GM21360 (cell line): ENCODE results near the gene GAPDH.
"Not testable (repeated sequence)": the region's sequence is repeated elsewhere in the genome, so short reads cannot be mapped to it uniquely, and the experiment has no call there.

Experiments used
- ATAC-seq: cut with Tn5 transposase; IDR thresholded peaks from one replicate; pipeline ENCODE4 v1.9.1; 2021; ENCODE audit warnings: mild to moderate bottlenecking, moderate library complexity; ENCODE audit not compliant: unreplicated experiment

GAPDH gene

GRCh38 chr12:6533923-6534694 is at the start of gene GAPDH:
Gene GAPDH, plus strand, starts transcription at chr12:6534517. Its CDS starts 316 bp downstream, at chr12:6534833.
- ATAC-seq = peak; percentile 44

GRCh38 chr12:6488240-6488639 is 46.1 kb upstream of the GAPDH start:
- ATAC-seq = no peak

DNA sequence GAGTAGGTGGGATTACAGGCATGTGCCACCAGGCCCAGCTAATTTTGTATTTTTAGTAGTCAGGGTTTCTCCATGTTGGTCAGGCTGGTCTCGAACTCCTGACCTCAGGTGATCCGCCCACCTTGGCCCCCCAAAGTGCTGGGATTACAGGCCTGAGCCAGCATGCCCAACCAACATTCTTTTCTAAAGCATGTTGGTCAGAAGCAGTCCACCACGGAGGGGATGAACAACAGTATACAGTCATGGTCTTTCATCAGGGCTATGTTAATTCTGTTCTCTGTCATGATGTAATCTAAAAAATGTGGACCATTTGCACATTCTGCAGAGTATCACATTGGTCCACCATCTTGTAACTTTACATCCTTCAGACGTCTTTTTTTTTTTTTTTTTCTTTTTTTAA is 44.9 kb upstream of the GAPDH start:
- ATAC-seq = no peak

DNA sequence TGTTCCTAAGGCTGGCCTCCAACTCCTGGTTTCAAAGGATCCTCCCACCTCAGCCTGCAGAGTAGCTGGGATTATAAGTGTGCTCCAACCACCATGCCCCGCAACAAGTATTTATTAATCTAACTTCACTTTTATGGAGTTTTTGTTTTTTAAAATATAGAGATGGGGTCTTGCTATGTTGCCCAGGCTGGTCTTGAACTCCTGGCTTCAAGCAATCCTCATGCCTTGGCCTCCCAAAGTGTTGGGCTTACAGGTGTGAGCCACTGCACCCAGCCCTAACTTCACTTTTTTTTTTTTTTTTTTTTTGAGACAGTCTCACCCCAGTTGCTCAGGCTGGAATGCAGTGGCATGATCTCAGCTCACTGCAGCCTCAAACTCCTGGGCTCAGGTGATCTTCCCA is 43.6 kb upstream of the GAPDH start:
- not testable (repeated sequence) for ATAC-seq

DNA sequence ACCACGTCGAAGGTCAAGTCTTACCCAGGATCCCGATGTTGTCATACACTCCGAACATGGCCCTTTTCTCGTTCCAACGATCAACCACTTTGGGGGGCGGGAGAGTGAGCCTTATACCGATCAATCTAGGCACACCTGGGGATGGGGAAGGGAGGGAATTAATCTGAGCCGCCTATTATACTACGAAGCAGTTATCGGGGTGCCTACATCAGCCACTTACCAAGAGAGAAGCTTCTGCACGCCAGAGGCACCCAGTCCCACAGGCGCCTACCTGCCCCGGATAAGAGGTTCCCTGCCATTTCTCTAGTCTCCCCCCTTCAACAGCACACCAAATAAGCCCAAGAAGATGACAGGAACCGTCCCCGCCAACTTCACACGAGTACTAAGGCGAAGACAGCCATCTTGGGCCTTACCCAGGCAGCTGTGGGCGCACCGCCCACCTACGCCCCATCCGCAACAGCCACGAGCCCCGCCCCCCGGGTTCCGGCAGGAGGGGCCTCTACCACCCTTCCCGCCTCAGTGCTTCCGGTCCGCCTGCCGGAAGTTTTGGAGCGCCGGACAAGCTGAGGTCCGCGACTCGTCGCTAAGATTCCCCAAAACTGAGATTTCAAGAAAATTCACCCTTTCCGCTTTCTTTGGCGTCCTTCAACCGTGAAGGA is 41.4 kb upstream of the GAPDH start, which contains the start of gene MRPL51:
Gene MRPL51 (minus strand): TSS at position 425 of the 659 bp plus-strand sequence. CDS start 126 bp downstream, at position 299.
- ATAC-seq = peak; percentile 58

DNA sequence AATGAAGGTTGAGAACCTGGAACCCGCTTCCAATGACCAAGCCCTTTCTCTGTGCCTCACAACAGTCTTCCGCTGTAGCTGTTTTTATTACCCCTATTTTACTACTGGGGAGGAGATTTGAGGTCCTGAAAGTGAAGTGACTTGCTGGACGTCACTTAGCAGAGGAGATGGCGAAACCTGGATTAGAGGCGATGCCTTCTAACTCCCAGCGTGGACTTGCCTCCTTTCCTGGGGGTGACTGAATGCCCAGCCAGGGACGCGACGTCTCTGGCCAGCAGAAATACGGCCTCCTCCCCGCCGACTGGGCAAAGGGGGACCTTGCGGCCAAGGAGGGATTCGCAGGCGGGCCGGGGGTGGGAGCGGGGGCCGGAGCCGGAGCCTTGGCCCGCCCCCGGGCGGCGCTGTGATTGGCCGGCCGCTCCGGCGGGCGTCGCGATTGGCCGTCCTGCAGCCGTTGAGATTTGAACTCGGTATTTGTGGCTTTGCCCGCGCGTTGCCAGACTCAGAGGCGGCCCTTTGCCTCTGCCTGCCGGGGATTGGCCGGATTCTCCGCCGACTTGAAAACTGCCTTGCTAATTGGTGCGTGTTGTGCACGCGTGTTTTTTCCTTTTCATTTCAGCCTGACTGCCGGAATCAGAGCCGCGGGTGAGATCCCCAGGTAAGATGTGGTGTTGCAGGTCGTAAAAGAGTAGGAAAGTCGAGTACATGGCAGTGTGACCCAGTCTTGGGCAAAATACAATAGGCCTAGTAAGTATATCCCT is 40.6 kb upstream of the GAPDH start, which contains the start of gene NCAPD2:
Gene NCAPD2 (plus strand): TSS at position 606 of the 761 bp plus-strand sequence. CDS start 997 bp downstream, outside the sequence.
- peak; percentile 80 for ATAC-seq

GRCh38 chr12:6494258-6494743 is 40.0 kb upstream of the GAPDH start:
- peak; percentile 18 for ATAC-seq

DNA sequence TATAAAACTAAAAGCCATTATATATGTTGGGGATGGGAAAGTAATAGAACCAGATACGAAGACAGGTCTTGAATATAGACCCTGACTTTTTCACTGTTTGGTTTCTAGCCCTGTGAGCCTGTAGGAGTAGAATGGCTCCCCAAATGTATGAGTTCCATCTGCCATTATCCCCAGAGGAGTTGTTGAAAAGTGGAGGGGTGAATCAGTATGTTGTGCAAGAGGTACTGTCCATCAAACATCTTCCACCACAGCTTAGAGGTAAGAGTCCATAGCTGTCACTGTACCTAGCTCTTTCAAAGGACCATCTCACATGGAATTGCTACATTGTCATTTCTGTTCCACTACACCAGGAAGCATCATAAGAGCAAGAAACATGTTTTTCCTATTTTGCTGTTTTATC is 39.3 kb upstream of the GAPDH start:
- no peak for ATAC-seq

- not testable (repeated sequence) for ATAC-seq
Measured at GRCh38 chr12:6497291-6497690, 37.0 kb upstream of the GAPDH start.

DNA sequence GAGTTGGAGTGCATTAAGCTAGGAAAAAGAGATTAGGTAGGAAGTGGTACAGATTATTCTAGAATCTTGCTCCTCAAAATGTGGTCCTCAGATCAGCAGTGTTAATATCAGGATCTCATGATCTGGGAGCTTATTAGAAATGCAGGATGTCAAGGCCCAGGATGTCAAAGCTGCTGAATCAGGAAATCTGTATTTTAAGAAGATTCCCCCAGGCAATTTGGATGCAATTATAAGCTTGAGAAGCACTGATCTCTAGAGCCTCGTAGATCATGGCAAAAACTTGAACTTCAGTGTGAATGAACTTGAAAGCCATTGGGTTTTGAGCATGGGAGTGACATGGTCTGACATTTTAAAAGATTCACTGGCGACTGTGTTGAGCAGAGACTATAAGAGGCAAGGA is 33.9 kb upstream of the GAPDH start:
- no peak for ATAC-seq

DNA sequence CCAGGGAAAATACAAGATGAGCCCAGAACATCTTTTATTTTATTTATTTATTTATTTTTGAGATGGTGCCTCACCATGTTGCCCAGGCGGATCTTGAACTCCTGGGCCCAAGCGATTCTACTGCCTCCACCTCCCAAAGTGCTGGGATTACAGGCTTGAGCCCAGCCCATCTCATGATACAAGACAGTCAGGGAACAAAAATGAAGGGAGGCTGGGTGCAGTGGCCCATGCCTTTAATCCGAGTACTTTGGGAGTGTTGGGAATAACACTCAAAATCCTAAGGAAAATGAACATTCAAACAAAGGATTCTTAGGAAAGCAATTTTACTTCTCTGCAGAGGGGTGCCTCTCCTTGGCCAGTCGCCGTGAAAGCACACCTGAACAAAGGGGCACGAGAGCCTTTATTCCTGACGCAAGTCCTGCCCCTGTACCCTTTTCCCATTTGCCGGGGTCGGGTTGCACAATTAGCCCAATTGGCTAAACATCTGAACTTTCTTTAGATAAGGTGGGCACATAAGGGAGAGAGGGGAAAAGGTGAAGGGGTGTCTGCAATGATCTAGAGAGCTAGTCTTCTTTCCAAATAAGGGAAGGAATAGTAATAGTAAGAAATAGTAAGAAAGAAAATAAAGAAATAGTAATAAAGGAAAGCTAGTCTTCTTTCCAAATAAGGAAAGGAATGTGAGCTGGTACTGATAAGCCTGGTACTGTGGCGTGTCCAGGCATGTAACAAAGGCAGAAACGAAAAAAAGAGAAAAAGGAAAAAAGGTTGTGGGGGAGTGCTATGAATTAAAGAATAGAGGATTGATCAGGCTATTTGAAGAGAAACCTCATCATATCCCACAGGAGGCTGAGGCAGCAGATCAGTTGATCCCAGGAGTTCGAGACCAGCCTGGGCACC is 27.0 kb upstream of the GAPDH start:
- no peak for ATAC-seq

DNA sequence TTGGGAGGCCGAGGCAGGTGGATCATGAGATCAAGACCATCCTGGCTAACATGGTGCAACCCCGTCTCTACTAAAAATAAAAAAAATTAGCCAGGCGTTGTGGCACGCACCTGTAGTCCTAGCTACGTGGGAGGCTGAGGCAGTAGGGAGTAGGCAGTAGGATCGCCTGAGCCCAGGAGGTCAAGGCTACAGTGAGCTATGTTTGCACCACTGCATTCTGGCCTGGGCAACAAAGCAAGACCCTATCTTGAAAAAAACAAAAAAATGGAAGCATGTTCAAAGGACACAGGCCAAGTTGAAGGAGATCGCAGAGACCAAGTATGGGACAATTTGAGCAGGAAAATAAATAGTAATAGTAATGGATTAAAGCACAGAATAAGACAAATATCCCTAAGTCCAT is 26.2 kb upstream of the GAPDH start:
- ATAC-seq = no peak

DNA sequence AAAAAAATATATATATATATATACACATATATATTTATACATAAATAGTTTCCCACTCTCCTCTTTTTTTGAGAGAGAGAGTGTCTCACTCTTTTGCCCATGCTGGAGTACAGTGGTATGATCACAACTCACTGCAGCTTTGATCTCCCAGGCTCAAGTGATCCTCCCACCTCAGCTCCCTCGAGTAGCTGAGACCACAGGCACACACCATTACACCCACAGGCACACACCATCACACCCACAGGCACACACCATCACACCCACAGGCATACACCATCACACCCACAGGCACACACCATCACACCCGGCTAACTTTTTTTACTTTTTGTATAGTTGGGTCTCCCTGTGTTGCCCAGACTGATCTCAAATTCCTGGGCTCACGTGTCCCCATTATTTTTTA is 14.1 kb upstream of the GAPDH start:
- ATAC-seq = no peak

- no peak for ATAC-seq
Measured at GRCh38 chr12:6522193-6522592, 12.1 kb upstream of the GAPDH start.

DNA sequence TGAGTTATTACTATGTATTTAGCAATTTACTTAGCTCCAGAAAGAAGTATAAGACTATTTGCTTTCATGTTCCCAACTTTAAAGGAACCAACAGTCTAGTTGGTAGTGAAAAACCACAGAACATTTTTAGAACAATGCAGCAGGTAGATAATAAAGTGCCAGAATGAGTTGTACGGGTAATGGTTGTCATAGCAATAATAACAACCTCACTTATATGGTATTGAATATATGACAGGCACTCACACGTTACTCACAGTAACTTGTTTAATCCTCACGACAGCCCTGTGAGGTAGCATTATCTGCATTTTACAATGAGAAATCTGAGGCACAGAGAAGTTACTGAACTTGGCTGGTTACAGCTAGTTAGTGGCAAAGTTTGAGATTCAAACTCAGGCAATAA is 10.6 kb upstream of the GAPDH start:
- ATAC-seq = no peak

GRCh38 chr12:6524648-6525047 is 9.7 kb upstream of the GAPDH start:
- ATAC-seq = no peak

- ATAC-seq = no peak
Measured at GRCh38 chr12:6526201-6526600, 8.1 kb upstream of the GAPDH start.

GRCh38 chr12:6526766-6527525 is 7.4 kb upstream of the GAPDH start:
- ATAC-seq = no peak

- no peak for ATAC-seq
Measured at GRCh38 chr12:6527711-6528110, 6.6 kb upstream of the GAPDH start.
